Gastroesophageal sphincter (tissue), 4 donors: ENCODE measurements around the gene ARL6IP1. TPM values are rescaled to one million over a fixed set of nuclear protein-coding genes. Genes with fewer than 3 reads are reported as not detected.

Experiments used
- ATAC-seq: fragments of 150-250 bp; one replicate; pipeline ENCODE4 v1.9.1; 2016; ENCODE audit warnings: mild to moderate bottlenecking, moderate library complexity
- H3K27ac ChIP-seq, 4 donors: fragments of 200-600 bp; sonication (generic) in 3 of 4; 1 replicate in 3 of 4; 2 replicates in 1 of 4; pipeline ENCODE4 v1.5.1; 2016 to 2019
- H3K27me3 ChIP-seq: fragments of 200-600 bp; sonication (generic); one replicate; pipeline ENCODE4 v1.5.1; 2019
- H3K36me3 ChIP-seq, 2 donors: fragments of 200-600 bp; sonication (generic); one replicate each; pipeline ENCODE4 v1.5.1; 2019; ENCODE audit warnings: control low read depth in 1 of 2
- H3K4me1 ChIP-seq, 3 donors: fragments of 200-600 bp; sonication (generic); 1 replicate in 2 of 3; 2 replicates in 1 of 3; pipeline ENCODE4 v1.5.1; 2016 to 2019; ENCODE audit warnings: control low read depth in 2 of 3
- H3K4me3 ChIP-seq, 2 donors: fragments of 200-600 bp; sonication (generic); one replicate each; pipeline ENCODE4 v1.5.1; 2019; ENCODE audit warnings: mild to moderate bottlenecking in 1 of 2, moderate library complexity in 1 of 2
- H3K9me3 ChIP-seq, 3 donors: fragments of 200-600 bp; sonication (generic); one replicate each; pipeline ENCODE4 v1.5.1; 2017 to 2019; ENCODE audit warnings: control low read depth in 2 of 3
- EP300 ChIP-seq: sonication (generic); formaldehyde crosslinking; IDR thresholded peaks from one replicate; pipeline ENCODE4 v1.6.1; 2017; ENCODE audit warnings: antibody characterized with exemption, mild to moderate bottlenecking
- POLR2A ChIP-seq, 2 donors: fragments of 450-650 bp; IDR thresholded peaks; one replicate each; pipeline ENCODE4 v1.6.1; 2017; ENCODE audit warnings: antibody characterized with exemption in 2 of 2, mild to moderate bottlenecking in 2 of 2, moderate library complexity in 1 of 2
- POLR2AphosphoS5 ChIP-seq: sonication (generic); formaldehyde crosslinking; IDR thresholded peaks from one replicate; pipeline ENCODE4 v1.6.1; 2017; ENCODE audit warnings: antibody characterized with exemption
- WGBS, 2 donors: methylation state at CpG; one replicate each; pipeline ENCODE4 v1.1.5; 2018; ENCODE audit warnings: low coverage in 1 of 2; 5-methylcytosine and 5-hydroxymethylcytosine counted together
- total RNA-seq, 4 donors: library from RNA; depleted of rRNA; stranded (reverse); fragments of >200 nt; gene quantifications; one replicate each; pipeline ENCODE4 v1.1.0, GENCODE V29; 2016
- TF ChIP-seq, protein P1 (sequence below), 4 experiments: fragments of 200-600 bp in 2 of 4; fragments of 450-650 bp in 2 of 4; sonication (generic) in 1 of 4; IDR thresholded peaks; one replicate each; pipeline ENCODE4 v1.5.1; 2017 to 2019; ENCODE audit warnings: antibody characterized with exemption in 4 of 4, mild to moderate bottlenecking in 2 of 4, moderate library complexity in 2 of 4

ARL6IP1 gene
- total RNA-seq, 4 donors from 2014 or later: 70.2 to 157 (median 112) TPM

DNA sequence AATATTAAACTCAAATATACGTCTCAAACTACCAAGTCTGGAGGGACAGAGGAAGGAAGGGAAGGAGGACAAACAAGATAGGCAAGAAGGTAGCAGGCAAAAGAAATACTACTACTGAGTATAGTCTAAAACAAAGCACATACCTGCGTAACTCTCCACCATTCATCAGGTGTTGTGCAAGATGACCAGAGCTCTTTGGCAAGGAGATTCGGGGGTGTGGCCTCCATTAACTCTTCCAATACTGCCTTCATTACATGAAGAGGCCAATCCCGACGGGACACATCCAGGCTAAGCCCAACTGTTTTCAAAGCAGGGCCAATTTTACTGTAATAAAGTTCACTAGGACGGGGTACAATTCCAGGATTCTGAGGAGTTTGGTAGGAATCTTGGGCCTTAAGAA, 38.2 kb upstream of the ARL6IP1 start:
- Histone ChIP-seq H3K9me3 (no peaks in the 10 kb centered on the region), H3K27ac (no peak overlapping the region), H3K36me3 (peaks cover 15 to 93% of the 10 kb centered on the region in 2 donors), H3K4me3 (no peak overlapping the region), H3K4me1 (peaks cover 0 to 6% (median 0%) of the 10 kb centered on the region in 3 donors), H3K27me3 (no peaks in the 10 kb centered on the region)
- no peak for TF ChIP-seq POLR2A (IDR thresholded peaks at IDR 0.05)
- no peak for TF ChIP-seq POLR2AphosphoS5
- no peak for TF ChIP-seq EP300
- TF ChIP-seq, protein P1, sequence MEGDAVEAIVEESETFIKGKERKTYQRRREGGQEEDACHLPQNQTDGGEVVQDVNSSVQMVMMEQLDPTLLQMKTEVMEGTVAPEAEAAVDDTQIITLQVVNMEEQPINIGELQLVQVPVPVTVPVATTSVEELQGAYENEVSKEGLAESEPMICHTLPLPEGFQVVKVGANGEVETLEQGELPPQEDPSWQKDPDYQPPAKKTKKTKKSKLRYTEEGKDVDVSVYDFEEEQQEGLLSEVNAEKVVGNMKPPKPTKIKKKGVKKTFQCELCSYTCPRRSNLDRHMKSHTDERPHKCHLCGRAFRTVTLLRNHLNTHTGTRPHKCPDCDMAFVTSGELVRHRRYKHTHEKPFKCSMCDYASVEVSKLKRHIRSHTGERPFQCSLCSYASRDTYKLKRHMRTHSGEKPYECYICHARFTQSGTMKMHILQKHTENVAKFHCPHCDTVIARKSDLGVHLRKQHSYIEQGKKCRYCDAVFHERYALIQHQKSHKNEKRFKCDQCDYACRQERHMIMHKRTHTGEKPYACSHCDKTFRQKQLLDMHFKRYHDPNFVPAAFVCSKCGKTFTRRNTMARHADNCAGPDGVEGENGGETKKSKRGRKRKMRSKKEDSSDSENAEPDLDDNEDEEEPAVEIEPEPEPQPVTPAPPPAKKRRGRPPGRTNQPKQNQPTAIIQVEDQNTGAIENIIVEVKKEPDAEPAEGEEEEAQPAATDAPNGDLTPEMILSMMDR (IDR thresholded peaks at IDR 0.05): no peak
- 71 to 80% methylated on average over 5 to 6 of the region's 6 CpGs for WGBS, 2 donors
- ATAC-seq: no peak

DNA sequence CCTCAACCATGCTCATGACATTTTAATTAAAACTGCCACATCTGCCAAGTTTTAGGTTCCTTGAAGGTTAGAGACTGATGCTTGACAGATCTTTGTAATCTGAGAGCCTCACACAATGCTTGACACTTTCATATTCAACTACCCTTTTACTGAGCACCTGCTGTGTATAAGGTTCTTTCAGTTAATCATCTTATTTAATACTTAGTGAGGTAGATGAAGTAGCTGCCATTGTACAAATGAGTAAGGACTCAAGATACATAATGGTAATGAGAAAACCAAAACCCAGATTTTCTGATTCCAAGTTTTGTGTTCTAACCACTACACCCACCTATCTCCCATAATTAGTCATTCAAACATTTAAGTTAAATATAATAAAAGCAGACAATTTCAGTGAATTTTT, 35.4 kb upstream of the ARL6IP1 start:
- H3K9me3 ChIP-seq: no peaks in the 10 kb centered on the region
- H3K36me3 ChIP-seq: peaks cover 21 to 97% of the 10 kb centered on the region in 2 donors
- H3K27ac ChIP-seq: no peak overlapping the region
- TF ChIP-seq, protein P1 (IDR thresholded peaks at IDR 0.05): no peak
- TF ChIP-seq POLR2A (IDR thresholded peaks at IDR 0.05): no peak
- no peak for TF ChIP-seq EP300
- TF ChIP-seq POLR2AphosphoS5: no peak
- no peak overlapping the region for H3K4me3 ChIP-seq
- no peaks in the 10 kb centered on the region for H3K27me3 ChIP-seq
- no peaks in the 10 kb centered on the region for H3K4me1 ChIP-seq
- ATAC-seq: no peak

DNA sequence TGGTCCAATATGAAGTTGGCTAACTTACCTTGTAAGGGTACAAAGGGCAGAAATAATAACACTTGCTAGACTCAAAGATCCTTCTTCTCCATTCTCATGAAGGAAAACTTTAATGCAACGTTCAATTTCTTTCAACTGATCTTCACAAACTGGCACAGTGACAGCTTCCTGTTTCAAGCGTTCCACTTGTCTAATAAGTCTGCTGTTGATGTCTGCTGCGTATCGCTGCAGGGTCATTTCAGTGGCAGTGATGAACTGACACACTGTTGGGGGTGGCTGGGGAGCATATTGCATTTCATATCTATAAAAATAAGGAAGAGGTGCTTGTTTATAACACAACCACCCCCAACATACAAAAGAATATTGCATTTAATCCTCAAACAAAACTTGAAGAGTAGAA, 33.5 kb upstream of the ARL6IP1 start:
- H3K9me3 ChIP-seq: no peaks in the 10 kb centered on the region
- no peak for TF ChIP-seq POLR2AphosphoS5
- TF ChIP-seq, protein P1 (IDR thresholded peaks at IDR 0.05): no peak
- no peak for TF ChIP-seq EP300
- no peak for TF ChIP-seq POLR2A (IDR thresholded peaks at IDR 0.05)
- 71 to 75% methylated on average over 4 of the region's 4 CpGs for WGBS, 2 donors
- peaks cover 21 to 100% of the 10 kb centered on the region in 2 donors for H3K36me3 ChIP-seq
- H3K4me3 ChIP-seq: no peak overlapping the region
- no peaks in the 10 kb centered on the region for H3K4me1 ChIP-seq
- H3K27ac ChIP-seq: no peak overlapping the region
- no peaks in the 10 kb centered on the region for H3K27me3 ChIP-seq
- no peak for ATAC-seq

DNA sequence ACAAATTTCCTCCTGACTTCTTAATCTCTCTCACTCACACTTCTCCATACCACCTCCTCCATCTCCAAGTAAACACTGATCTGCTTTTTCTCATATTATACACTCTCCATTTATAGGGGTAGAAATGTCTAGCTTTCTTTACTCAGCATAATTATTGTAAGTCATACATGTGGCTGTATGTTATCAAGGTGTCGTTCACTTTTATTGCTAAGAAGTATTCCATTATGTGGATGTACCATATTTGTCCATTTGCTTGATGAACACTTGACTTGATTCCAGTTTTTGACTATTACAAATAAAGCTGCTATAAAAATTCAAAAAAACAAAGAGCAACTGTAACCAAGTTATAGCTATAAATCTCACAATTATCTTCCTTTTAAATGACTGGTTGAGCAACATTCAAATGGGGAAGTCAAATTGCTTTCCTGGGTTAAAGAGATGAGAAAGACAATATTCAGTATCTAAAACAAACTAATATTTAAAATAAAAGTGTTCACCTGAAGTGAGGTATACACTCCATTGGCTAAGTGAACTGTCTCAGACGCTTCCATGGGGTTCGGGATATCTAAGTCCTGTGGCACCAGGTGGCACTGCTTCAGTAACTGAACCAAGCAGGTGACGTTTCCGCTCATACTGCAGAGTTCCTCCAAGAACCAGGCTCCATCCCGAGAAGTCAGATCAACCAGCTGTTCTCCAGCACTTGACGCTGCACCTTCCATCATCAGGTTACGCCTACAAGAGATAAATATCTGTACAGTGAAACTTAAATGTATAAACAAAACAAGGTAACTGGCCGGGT, 32.6 kb upstream of the ARL6IP1 start:
- TF ChIP-seq, protein P1 (IDR thresholded peaks at IDR 0.05): no peak
- TF ChIP-seq EP300 (no peak), POLR2AphosphoS5 (no peak), POLR2A (IDR thresholded peaks at IDR 0.05) (no peak)
- no peak for ATAC-seq
- Histone ChIP-seq H3K27ac (no peak overlapping the region), H3K9me3 (no peaks in the 10 kb centered on the region), H3K4me1 (no peaks in the 10 kb centered on the region), H3K36me3 (peaks cover 20 to 100% of the 10 kb centered on the region in 2 donors), H3K27me3 (no peaks in the 10 kb centered on the region), H3K4me3 (no peak overlapping the region)
- WGBS, 2 donors: 81 to 96% methylated on average over 7 to 9 of the region's 9 CpGs

DNA sequence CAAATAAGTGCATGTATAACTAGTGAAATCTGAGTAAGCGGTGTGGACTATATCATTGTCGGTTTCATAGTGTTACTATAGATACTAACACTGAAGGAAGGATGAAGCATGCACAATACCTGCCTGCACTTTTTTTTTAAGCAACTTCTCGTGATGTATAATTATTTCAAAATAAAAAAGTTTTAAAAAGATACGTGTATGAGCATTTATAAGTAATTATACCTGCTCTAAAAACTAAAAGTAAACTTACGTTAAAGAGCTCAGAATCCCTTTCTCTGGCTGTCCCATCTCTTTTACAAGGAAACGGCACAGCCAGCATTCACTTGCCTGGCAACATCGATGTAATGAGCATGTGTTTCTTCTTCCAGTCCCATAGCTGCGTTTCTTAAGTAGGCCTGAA, 31.3 kb upstream of the ARL6IP1 start:
- H3K36me3 ChIP-seq: peaks cover 19 to 100% of the 10 kb centered on the region in 2 donors
- TF ChIP-seq POLR2A (IDR thresholded peaks at IDR 0.05) (no peak), EP300 (no peak), POLR2AphosphoS5 (no peak)
- TF ChIP-seq, protein P1 (IDR thresholded peaks at IDR 0.05): no peak
- no peaks in the 10 kb centered on the region for H3K4me1 ChIP-seq
- H3K4me3 ChIP-seq: no peak overlapping the region
- no peak overlapping the region for H3K27ac ChIP-seq
- no peaks in the 10 kb centered on the region for H3K9me3 ChIP-seq
- WGBS, 2 donors: 83% methylated on average over 8 of the region's 8 CpGs
- no peak for ATAC-seq
- H3K27me3 ChIP-seq: no peaks in the 10 kb centered on the region
